DND-41 (cell line): Measurements from ENCODE around the gene GRIP2.

Experiments
- ATAC-seq: fragments of 200-7000 bp; cut with Tn5 transposase; 3 replicates; pipeline ENCODE4 v1.9.1; 2021; ENCODE audit warnings: low read depth; ENCODE audit not compliant: insufficient read depth
- DNase-seq: peaks from one replicate; pipeline ENCODE4 v3.0.0-alpha.2; 2020
- H2AFZ ChIP-seq: 2 replicates; pipeline ENCODE4 v1.6.0; 2012; ENCODE audit warnings: low read depth, low read length
- H3K27ac ChIP-seq: 2 replicates; pipeline ENCODE4 v1.5.1; 2012; ENCODE audit warnings: low read length, inconsistent platforms
- H3K27me3 ChIP-seq: fragments of 200-600 bp; sonication (generic); 2 replicates; pipeline ENCODE4 v1.6.0; 2012; ENCODE audit warnings: low read length, mild to moderate bottlenecking, inconsistent platforms; ENCODE audit not compliant: insufficient read depth, poor library complexity
- H3K36me3 ChIP-seq: 2 replicates; pipeline ENCODE4 v1.5.1; 2012; ENCODE audit warnings: low read length, inconsistent platforms; ENCODE audit not compliant: insufficient read depth
- H3K4me1 ChIP-seq: 2 replicates; pipeline ENCODE4 v1.5.1; 2012; ENCODE audit warnings: mild to moderate bottlenecking, low read length; ENCODE audit not compliant: insufficient read depth
- H3K4me2 ChIP-seq: 2 replicates; pipeline ENCODE4 v1.6.0; 2012; ENCODE audit warnings: mild to moderate bottlenecking, moderate library complexity, low read length, inconsistent platforms; ENCODE audit not compliant: insufficient read depth
- H3K4me3 ChIP-seq, 2 experiments: fragments of 200-600 bp in 1 of 2; shearing (Covaris generic) in 1 of 2; 2 replicates each; pipeline ENCODE4 v1.5.1; 2012 to 2016; ENCODE audit warnings: inconsistent platforms in 2 of 2, low read length in 2 of 2, mild to moderate bottlenecking in 2 of 2, low read depth in 1 of 2, moderate library complexity in 1 of 2
- H3K79me2 ChIP-seq: 2 replicates; pipeline ENCODE4 v1.6.0; 2012; ENCODE audit warnings: low read length, inconsistent platforms; ENCODE audit not compliant: insufficient read depth
- H3K9ac ChIP-seq: 2 replicates; pipeline ENCODE4 v1.6.0; 2012; ENCODE audit warnings: low read depth, mild to moderate bottlenecking, inconsistent platforms, low read length, moderate library complexity
- H3K9me3 ChIP-seq: 2 replicates; pipeline ENCODE4 v1.5.1; 2012; ENCODE audit warnings: low read length, moderate library complexity, mild to moderate bottlenecking, inconsistent platforms; ENCODE audit not compliant: insufficient read depth, severe bottlenecking
- H4K20me1 ChIP-seq: 2 replicates; pipeline ENCODE4 v1.6.0; 2012; ENCODE audit warnings: low read length; ENCODE audit not compliant: insufficient read depth
- EZH2 ChIP-seq: IDR thresholded peaks from 3 replicates; pipeline ENCODE4 v1.6.1; 2012; ENCODE audit warnings: borderline replicate concordance, low read depth, mild to moderate bottlenecking, moderate library complexity, low read length, inconsistent platforms; ENCODE audit not compliant: severe bottlenecking
- TF ChIP-seq, protein P1 (sequence below): IDR thresholded peaks from 2 replicates; pipeline ENCODE4 v1.5.1; 2012; ENCODE audit warnings: borderline replicate concordance, low read length, moderate library complexity, mild to moderate bottlenecking; ENCODE audit not compliant: poor library complexity, severe bottlenecking; ENCODE audit errors: extremely low read depth

The GRIP2 gene

GRCh38 chr3:14522129-14522691, 17.9 kb downstream of the GRIP2 start:
- Histone ChIP-seq H3K4me3 (no peak overlapping the region), H4K20me1 (peaks cover 3% of the 10 kb centered on the region; the same call in 1 of the 2 replicates), H3K9ac (no peak overlapping the region), H3K27me3 (peaks cover 7% of the 10 kb centered on the region), H3K4me2 (no peak overlapping the region), H2AFZ (no peak overlapping the region), H3K36me3 (no peaks in the 10 kb centered on the region), H3K27ac (no peak overlapping the region), H3K79me2 (no peaks in the 10 kb centered on the region), H3K4me1 (no peaks in the 10 kb centered on the region), H3K9me3 (no peaks in the 10 kb centered on the region)
- DNase-seq = no peak
- TF ChIP-seq, protein P1, sequence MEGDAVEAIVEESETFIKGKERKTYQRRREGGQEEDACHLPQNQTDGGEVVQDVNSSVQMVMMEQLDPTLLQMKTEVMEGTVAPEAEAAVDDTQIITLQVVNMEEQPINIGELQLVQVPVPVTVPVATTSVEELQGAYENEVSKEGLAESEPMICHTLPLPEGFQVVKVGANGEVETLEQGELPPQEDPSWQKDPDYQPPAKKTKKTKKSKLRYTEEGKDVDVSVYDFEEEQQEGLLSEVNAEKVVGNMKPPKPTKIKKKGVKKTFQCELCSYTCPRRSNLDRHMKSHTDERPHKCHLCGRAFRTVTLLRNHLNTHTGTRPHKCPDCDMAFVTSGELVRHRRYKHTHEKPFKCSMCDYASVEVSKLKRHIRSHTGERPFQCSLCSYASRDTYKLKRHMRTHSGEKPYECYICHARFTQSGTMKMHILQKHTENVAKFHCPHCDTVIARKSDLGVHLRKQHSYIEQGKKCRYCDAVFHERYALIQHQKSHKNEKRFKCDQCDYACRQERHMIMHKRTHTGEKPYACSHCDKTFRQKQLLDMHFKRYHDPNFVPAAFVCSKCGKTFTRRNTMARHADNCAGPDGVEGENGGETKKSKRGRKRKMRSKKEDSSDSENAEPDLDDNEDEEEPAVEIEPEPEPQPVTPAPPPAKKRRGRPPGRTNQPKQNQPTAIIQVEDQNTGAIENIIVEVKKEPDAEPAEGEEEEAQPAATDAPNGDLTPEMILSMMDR = no peak
- no peak for TF ChIP-seq EZH2
- ATAC-seq = no peak

GRCh38 chr3:14521611-14522010, 18.5 kb downstream of the GRIP2 start:
- TF ChIP-seq, protein P1 = no peak
- TF ChIP-seq EZH2 = no peak
- Histone ChIP-seq H3K4me3 (no peak overlapping the region), H3K27me3 (peaks cover 7% of the 10 kb centered on the region), H3K27ac (no peak overlapping the region), H3K9ac (no peak overlapping the region), H4K20me1 (peaks cover 3% of the 10 kb centered on the region; the same call in 1 of the 2 replicates), H2AFZ (no peak overlapping the region), H3K4me2 (no peak overlapping the region), H3K36me3 (no peaks in the 10 kb centered on the region), H3K9me3 (no peaks in the 10 kb centered on the region), H3K4me1 (no peaks in the 10 kb centered on the region), H3K79me2 (no peaks in the 10 kb centered on the region)
- no peak for ATAC-seq
- DNase-seq = no peak

DNA sequence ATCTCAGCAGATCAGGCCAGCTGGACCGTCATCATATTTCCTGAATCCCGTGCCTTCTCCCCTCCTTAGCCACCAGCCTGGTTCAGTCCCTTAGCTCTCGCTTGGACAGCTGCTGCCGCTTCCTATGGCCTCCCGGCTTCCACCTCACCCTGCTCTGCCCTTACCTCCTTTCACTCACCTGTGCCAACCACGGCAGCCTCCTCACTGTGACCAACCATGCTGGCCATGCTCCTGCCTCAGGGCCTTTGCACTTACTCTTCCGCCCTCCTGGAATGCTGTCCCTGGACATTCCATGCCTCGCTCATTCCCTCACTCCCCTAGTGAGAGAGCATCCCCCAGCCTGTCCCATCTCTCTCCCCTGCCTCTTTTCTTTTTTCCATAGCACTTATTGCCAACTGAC, 19.2 kb downstream of the GRIP2 start:
- no peak for DNase-seq
- ATAC-seq = no peak
- TF ChIP-seq, protein P1 = no peak
- no peak for TF ChIP-seq EZH2
- H3K79me2 ChIP-seq = no peaks in the 10 kb centered on the region
- no peak overlapping the region for H2AFZ ChIP-seq
- H3K27me3 ChIP-seq = peaks cover 3% of the 10 kb centered on the region
- H3K9ac ChIP-seq = no peak overlapping the region
- H3K4me2 ChIP-seq = no peak overlapping the region
- H3K4me1 ChIP-seq = no peaks in the 10 kb centered on the region
- H4K20me1 ChIP-seq = peaks cover 1% of the 10 kb centered on the region; the same call in 1 of the 2 replicates
- no peaks in the 10 kb centered on the region for H3K36me3 ChIP-seq
- no peak overlapping the region for H3K4me3 ChIP-seq
- H3K27ac ChIP-seq = no peak overlapping the region
- no peaks in the 10 kb centered on the region for H3K9me3 ChIP-seq
